A673 (cell line): Measurements from ENCODE around the gene PGGHG. TPM values are rescaled to one million over a fixed set of nuclear protein-coding genes. Genes with fewer than 3 reads are reported as not detected.

Experiments used
- BruUV-seq: library from RNA; stranded (reverse); fragments of 400-500 nt; replicated peaks from 2 replicates; lab custom pipeline; 2021; lab: Mats Ljungman, UMichigan
- CTCF ChIA-PET: fragments of 300-600 bp; sonication (Branson Sonifier 250); formaldehyde crosslinking; loops from one replicate; lab custom pipeline; 2022; ENCODE audit warnings: antibody characterized with exemption; lab: Charles Lee
- POLR2A ChIA-PET: fragments of 300-600 bp; sonication (Branson Sonifier 250); formaldehyde crosslinking; loops from one replicate; lab custom pipeline; 2022; ENCODE audit warnings: antibody characterized with exemption; ENCODE audit not compliant: low non-redundant PET; lab: Charles Lee
- DNase-seq: peaks from one replicate; pipeline ENCODE4 v3.0.0-alpha.2; 2015; ENCODE audit warnings: low spot score
- H3K27ac ChIP-seq: fragments of 200-600 bp; sonication (generic); 2 replicates; pipeline ENCODE4 v1.5.1; 2016; ENCODE audit warnings: mixed run types, low read depth, mild to moderate bottlenecking, mixed read lengths, antibody characterized with exemption, low read length; ENCODE audit not compliant: poor library complexity, severe bottlenecking
- H3K27me3 ChIP-seq: fragments of 200-600 bp; sonication (generic); replicated peaks from 2 replicates; pipeline ENCODE4 v1.6.1; 2017; ENCODE audit warnings: mixed run types, low read depth, mild to moderate bottlenecking, mixed read lengths, antibody characterized with exemption, low read length; ENCODE audit not compliant: insufficient read depth, poor library complexity
- H3K36me3 ChIP-seq: fragments of 200-600 bp; sonication (generic); 2 replicates; pipeline ENCODE4 v1.6.1; 2016; ENCODE audit warnings: mixed run types, mild to moderate bottlenecking, mixed read lengths, antibody characterized with exemption, low read length; ENCODE audit not compliant: insufficient read depth, poor library complexity, severe bottlenecking
- H3K4me1 ChIP-seq: fragments of 200-600 bp; sonication (generic); 2 replicates; pipeline ENCODE4 v1.6.1; 2017; ENCODE audit warnings: mixed run types, mild to moderate bottlenecking, mixed read lengths, antibody characterized with exemption, low read length; ENCODE audit not compliant: insufficient read depth, poor library complexity, severe bottlenecking
- H3K4me3 ChIP-seq: fragments of 200-600 bp; sonication (generic); 2 replicates; pipeline ENCODE4 v1.5.1; 2016; ENCODE audit warnings: low read depth, mixed run types, mild to moderate bottlenecking, mixed read lengths, low read length; ENCODE audit not compliant: poor library complexity, severe bottlenecking
- H3K9me3 ChIP-seq: fragments of 200-600 bp; sonication (generic); 2 replicates; pipeline ENCODE4 v1.6.1; 2016; ENCODE audit warnings: mixed run types, low read depth, mild to moderate bottlenecking, mixed read lengths, antibody characterized with exemption, low read length; ENCODE audit not compliant: poor library complexity, severe bottlenecking
- EZH2 ChIP-seq: fragments of 200-600 bp; sonication (generic); IDR thresholded peaks from 2 replicates; pipeline ENCODE4 v1.6.1; 2017; ENCODE audit warnings: borderline replicate concordance, low read depth, mild to moderate bottlenecking, mixed read lengths, antibody characterized with exemption, low read length; ENCODE audit not compliant: poor library complexity, severe bottlenecking
- intact Hi-C: fragments of 100-400 bp; cut with micrococcal nuclease; formaldehyde crosslinking; loops from one replicate; pipeline ENCODE4 v1.10.0; 2022; ENCODE audit not compliant: unreplicated experiment
- total RNA-seq: library from RNA; stranded (reverse); gene quantifications from 2 replicates; pipeline ENCODE4 v1.2.3, GENCODE V29; 2021
- TF ChIP-seq, protein P1 (sequence below): fragments of 300-800, 200-600 bp; sonication (generic); conservative IDR thresholded peaks from 2 replicates; pipeline ENCODE4 v1.5.1; 2017; ENCODE audit warnings: low read depth, mild to moderate bottlenecking, antibody characterized with exemption, low read length, moderate library complexity, mixed read lengths

Gene PGGHG
- total RNA-seq, 1 experiment from 2014 or later: 5.4 TPM

DNA sequence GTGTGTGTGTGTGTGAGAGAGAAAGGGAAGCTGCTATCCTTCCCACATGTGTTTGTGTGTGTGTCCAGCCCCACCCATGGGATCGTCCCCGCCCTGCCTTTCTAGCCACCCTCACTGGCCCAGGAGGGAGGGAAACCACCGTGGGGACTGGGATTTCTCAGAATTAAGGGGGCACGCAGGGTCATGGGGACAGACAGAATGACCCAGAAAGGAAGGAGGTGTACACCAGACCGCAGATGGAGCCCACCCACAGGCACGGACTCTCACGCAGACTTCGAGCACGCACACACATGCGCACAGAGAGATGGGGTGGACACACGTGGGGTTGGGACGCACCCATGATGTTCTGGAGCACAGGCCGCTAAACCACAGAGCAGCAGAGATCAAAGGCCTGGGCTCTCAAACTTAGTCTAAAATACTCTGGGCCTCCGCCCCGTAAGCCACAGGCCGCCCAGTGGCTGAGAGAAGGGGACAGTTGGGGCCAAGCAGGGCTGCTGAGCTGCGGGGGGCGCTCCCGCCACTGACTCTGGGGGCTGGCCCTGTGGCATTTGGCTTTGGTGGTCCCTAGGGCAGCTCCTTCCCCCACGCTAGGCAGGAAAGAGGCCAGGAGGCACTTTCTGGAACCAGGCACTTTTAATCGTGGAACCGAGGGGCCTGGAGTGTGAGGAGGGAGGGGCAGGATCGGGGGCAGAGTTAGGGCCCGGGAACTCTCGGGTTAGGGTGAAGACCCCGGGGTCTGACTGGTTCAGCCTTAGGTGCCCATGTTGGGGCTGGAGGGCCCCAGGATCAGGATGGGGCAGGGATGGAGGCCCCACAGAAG, 8.9 kb downstream of the PGGHG start:
- no peak overlapping the region for H3K4me3 ChIP-seq
- BruUV-seq: no TSS peak
- intact Hi-C loops: no loop called here
- no peak for TF ChIP-seq EZH2
- TF ChIP-seq, protein P1, sequence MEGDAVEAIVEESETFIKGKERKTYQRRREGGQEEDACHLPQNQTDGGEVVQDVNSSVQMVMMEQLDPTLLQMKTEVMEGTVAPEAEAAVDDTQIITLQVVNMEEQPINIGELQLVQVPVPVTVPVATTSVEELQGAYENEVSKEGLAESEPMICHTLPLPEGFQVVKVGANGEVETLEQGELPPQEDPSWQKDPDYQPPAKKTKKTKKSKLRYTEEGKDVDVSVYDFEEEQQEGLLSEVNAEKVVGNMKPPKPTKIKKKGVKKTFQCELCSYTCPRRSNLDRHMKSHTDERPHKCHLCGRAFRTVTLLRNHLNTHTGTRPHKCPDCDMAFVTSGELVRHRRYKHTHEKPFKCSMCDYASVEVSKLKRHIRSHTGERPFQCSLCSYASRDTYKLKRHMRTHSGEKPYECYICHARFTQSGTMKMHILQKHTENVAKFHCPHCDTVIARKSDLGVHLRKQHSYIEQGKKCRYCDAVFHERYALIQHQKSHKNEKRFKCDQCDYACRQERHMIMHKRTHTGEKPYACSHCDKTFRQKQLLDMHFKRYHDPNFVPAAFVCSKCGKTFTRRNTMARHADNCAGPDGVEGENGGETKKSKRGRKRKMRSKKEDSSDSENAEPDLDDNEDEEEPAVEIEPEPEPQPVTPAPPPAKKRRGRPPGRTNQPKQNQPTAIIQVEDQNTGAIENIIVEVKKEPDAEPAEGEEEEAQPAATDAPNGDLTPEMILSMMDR: no peak
- CTCF ChIA-PET: no interaction called here
- H3K27me3 ChIP-seq: no peaks in the 10 kb centered on the region
- no peaks in the 10 kb centered on the region for H3K9me3 ChIP-seq
- H3K27ac ChIP-seq: no peak overlapping the region
- H3K4me1 ChIP-seq: no peaks in the 10 kb centered on the region
- POLR2A ChIA-PET: no interaction called here
- DNase-seq: no peak
- H3K36me3 ChIP-seq: no peaks in the 10 kb centered on the region

DNA sequence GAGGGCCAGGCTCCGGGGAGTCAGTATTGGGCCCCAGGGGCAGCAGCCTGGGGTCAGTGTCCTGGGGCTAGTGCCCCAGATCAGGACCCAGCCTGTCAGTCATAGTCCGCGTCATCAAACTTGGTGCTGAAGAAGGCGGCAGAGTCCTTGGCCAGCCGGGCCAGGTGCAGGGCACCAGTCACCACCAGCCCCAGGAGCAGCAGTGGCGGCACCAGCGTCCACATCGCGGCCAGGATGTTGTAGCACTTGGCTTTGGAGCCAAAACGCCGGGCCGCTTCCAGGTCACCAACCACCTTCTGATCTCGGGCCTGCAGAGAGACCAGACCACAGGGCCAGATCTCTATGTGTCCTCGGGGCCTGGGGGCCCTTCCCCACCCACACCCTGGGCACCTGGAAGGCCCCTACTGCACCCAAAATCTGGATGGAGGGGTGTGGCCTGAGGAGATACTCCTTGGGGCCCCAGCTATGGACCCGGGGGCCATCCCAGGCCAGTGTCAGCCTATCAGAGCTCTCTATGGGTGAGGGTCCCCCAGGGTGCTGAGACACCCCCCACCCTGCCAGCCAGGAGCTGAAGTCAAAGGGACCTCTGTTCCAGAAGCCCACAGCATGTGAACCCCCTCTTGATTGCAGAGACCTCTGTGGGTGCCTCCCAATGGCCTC, 9.6 kb downstream of the PGGHG start:
- no peaks in the 10 kb centered on the region for H3K27me3 ChIP-seq
- no peak overlapping the region for H3K4me3 ChIP-seq
- no peaks in the 10 kb centered on the region for H3K36me3 ChIP-seq
- H3K27ac ChIP-seq: no peak overlapping the region
- TF ChIP-seq EZH2: no peak
- TF ChIP-seq, protein P1: no peak
- intact Hi-C loops: no loop called here
- H3K9me3 ChIP-seq: no peaks in the 10 kb centered on the region
- no TSS peak for BruUV-seq
- ChIA-PET POLR2A (no interaction called here), CTCF (no interaction called here)
- DNase-seq: no peak
- H3K4me1 ChIP-seq: no peaks in the 10 kb centered on the region

DNA sequence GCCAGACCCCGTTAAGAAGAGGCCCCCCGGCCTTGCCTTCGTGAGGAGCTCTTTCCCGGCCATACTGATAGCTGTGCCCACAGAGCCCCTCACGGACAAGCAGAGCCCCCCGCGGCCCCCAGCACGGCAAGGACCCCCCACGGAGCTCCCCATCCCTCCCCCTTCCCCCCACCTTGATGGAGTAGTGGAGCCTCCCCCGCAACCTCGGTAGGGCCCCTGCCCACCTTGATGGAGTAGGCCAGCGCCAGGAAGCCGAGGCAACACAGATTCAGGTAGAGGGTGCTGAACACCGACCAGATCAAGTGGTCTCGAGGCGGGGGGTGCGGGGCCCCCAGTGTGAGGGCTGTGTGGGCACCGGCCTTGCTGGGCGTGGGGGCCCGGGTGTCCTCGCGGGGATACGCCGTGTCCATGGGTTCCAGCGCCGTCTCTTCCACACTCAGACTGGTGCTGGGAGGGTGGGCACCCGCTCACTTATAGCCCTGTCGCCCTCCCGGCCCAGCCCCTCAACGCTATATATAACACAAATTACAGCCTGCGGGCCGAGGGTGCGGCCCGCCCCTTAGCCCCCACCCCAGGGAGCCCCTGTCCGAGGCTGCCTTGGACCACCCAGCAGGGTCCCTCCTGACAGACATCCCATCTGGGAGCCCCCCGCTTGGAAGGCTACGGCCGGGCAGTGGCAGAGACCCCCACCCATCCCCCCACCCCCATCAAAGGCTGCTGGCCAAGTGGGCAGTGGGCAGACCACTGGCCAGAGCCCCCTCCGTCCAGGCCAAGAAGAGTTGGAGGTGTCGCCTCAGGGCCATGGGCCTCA, 10.4 kb downstream of the PGGHG start, which contains the start of gene IFITM5:
IFITM5 (minus strand) TSS at position 446 of the 811 bp plus-strand sequence; CDS start at position 410, 36 bp downstream.
- H3K4me1 ChIP-seq: no peaks in the 10 kb centered on the region
- no peaks in the 10 kb centered on the region for H3K36me3 ChIP-seq
- no peak for TF ChIP-seq EZH2
- TF ChIP-seq, protein P1: no peak
- no peak within 1 kb of the TSS for H3K4me3 ChIP-seq
- no TSS peak for BruUV-seq
- ChIA-PET CTCF (no interaction called here), POLR2A (no interaction called here)
- DNase-seq: no peak
- no peaks in the 10 kb centered on the region for H3K27me3 ChIP-seq
- intact Hi-C loops: no loop called here
- no peaks in the 10 kb centered on the region for H3K9me3 ChIP-seq
- H3K27ac ChIP-seq: no peak within 1 kb of the TSS
